AG04450 (cell line): ENCODE results near the gene MYLK. TPM values are rescaled to one million over a fixed set of nuclear protein-coding genes. Genes with fewer than 3 reads are reported as not detected.

Experiments used
- CTCF ChIA-PET: fragments of 300-600, 350-600 bp; formaldehyde crosslinking; extraction: SDS; loops from one replicate; lab custom pipeline; 2022; ENCODE audit warnings: antibody characterized with exemption, inconsistent platforms; lab: Charles Lee
- POLR2A ChIA-PET: fragments of 350-600 bp; formaldehyde crosslinking; extraction: SDS; loops from one replicate; lab custom pipeline; 2021; ENCODE audit warnings: antibody characterized with exemption, inconsistent platforms; lab: Yijun Ruan, JAX
- DNase-seq: peaks from one replicate; pipeline ENCODE4 v3.0.0-alpha.2; 2011; ENCODE audit warnings: low read depth, low spot score
- H3K27ac ChIP-seq: one replicate; pipeline ENCODE4 v1.5.1; 2012; ENCODE audit warnings: low read depth, low read length, control low read depth
- H3K27me3 ChIP-seq: one replicate; pipeline ENCODE4 v1.6.0; 2012; ENCODE audit warnings: low read length; ENCODE audit not compliant: control insufficient read depth, insufficient read depth
- H3K4me3 ChIP-seq: 2 replicates; pipeline ENCODE4 v1.5.1; 2011; ENCODE audit warnings: mild to moderate bottlenecking, low read depth, low read length, control low read depth
- H3K9me3 ChIP-seq: 2 replicates; pipeline ENCODE4 v1.5.1; 2012; ENCODE audit warnings: low read length; ENCODE audit not compliant: control insufficient read depth, insufficient read depth
- polyA plus RNA-seq: library from polyadenylated mRNA; depleted of rRNA; stranded (reverse); fragments of >200 nt; gene quantifications from 2 replicates; pipeline ENCODE4 v1.2.3, GENCODE V29; 2011
- TF ChIP-seq, protein P1 (sequence below): IDR thresholded peaks from 2 replicates; pipeline ENCODE4 v1.5.1; 2011; ENCODE audit warnings: low read depth, low read length, control low read depth, inconsistent platforms

Gene MYLK
- polyA plus RNA-seq, 1 experiment: 1,320 TPM

DNA sequence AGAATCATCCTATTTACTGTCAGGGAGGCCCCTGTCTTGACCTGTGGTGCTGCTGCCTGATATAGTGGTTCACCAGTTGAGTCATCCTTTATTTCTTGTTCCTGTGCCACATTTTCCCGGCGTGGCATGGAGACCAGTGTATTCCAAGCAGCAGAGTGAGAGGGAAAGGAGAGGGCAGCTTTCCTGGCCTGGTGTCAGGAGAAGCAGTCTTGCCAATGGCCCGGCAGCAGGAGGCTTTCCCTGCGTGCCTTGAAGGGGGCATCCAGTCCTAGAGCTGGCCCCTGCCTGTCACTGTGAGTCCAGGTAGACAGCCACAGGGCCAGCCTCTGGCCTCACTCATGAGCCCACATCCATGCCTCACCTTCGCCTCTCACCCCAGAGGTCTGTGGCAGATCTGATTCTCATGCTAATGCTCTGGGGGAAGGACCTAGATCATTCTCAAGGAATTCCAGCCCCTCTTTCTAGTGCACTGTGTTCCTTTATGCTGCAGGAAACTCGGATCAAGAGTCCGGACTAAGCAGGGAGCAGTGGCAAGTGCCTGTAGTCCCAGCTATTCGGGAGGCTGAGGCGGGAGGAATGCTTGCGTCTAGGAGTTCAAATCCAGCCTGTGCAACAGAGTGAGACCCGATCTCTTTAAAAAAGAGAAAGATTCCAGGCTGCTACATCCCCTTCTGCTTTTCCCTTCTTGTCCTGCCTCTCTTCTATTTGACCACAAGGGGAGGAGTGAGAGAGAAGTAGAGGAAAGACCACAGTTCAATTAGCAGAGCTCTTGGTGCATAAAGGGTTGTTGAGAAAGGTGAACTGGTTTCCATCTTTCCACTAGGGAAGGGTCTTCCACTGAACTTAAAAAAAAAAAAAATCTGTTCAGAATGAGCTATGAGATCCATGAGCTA is 232.4 kb downstream of the MYLK start:
- DNase-seq: no peak
- POLR2A ChIA-PET: interaction anchor here (0.7 to 1.2 kb wide), 2 partner anchors 66 to 531 kb away, joined by 3 read pairs; partner anchors contain the start of gene HACD2
- TF ChIP-seq, protein P1, sequence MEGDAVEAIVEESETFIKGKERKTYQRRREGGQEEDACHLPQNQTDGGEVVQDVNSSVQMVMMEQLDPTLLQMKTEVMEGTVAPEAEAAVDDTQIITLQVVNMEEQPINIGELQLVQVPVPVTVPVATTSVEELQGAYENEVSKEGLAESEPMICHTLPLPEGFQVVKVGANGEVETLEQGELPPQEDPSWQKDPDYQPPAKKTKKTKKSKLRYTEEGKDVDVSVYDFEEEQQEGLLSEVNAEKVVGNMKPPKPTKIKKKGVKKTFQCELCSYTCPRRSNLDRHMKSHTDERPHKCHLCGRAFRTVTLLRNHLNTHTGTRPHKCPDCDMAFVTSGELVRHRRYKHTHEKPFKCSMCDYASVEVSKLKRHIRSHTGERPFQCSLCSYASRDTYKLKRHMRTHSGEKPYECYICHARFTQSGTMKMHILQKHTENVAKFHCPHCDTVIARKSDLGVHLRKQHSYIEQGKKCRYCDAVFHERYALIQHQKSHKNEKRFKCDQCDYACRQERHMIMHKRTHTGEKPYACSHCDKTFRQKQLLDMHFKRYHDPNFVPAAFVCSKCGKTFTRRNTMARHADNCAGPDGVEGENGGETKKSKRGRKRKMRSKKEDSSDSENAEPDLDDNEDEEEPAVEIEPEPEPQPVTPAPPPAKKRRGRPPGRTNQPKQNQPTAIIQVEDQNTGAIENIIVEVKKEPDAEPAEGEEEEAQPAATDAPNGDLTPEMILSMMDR: no peak; the same call in 1 of the 2 replicates
- Histone ChIP-seq H3K4me3 (no peak overlapping the region), H3K27me3 (no peaks in the 10 kb centered on the region), H3K9me3 (no peaks in the 10 kb centered on the region), H3K27ac (no peak overlapping the region)
- CTCF ChIA-PET: interaction anchor here (0.6 to 8.0 kb wide), 34 partner anchors 9 to 1270 kb away, joined by 3 to 112 read pairs (median 5); no protein-coding TSS in a partner anchor

DNA sequence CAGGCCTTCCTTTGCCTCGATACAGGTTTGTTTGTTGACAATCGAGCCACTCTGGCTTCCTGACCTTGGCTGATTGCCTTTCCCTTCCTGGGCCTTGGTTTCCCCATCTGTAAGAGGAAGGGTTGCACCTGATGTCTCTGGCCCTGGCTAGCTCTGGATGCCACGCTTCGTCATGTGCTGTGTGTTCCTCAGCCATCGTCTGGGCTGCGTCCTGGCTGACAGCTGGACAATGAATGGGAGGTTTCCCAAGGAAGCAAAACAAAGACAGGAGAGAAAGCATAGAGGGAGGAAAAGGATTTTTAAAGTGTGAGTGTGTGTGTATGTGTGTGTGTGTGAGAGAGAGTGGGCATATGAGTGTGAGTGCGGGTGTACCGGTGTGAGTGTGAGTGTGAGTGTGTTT is 234.0 kb downstream of the MYLK start:
- DNase-seq: no peak
- Histone ChIP-seq H3K9me3 (no peaks in the 10 kb centered on the region), H3K27ac (no peak overlapping the region), H3K27me3 (no peaks in the 10 kb centered on the region), H3K4me3 (no peak overlapping the region)
- TF ChIP-seq, protein P1: no peak
- CTCF ChIA-PET: interaction anchor here (1.7 to 8.0 kb wide), 3 partner anchors 8 to 73 kb away, joined by 5 to 112 read pairs (median 60); no protein-coding TSS in a partner anchor
- POLR2A ChIA-PET: no interaction called here

DNA sequence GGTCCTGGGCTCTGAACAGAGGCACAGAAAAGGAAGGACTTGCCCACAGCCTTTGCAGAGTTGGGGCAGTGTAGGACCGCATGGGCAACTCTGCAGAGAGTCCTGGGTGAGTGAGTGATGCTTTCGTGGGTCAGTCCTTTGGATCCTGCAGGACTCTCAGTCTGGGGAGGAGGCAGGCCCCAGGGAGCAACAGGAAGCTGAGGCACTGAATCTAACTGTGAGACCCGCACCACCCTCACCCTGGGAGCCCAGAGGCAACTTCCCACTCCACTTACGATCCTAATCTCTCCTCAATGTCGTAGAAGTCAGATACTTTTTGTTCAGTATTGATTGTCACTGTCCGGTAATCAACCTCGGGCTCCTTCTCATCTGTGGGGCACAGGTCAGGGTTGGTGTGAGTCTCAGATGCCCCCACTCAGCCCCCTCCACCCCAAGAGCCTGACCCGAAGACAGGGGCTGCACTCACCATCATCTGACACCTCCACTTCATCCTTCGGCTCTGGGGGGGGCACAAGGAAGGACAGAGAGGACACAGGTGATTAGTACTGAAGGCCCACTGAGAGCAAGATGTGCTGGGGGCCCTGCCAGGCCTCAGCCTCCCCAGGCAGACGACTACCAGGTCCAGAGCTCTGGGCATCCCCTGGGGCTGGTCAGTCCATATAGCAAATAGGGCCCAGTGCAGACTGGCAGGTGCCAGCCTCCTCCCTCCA is 235.3 kb downstream of the MYLK start:
- H3K4me3 ChIP-seq: no peak overlapping the region
- CTCF ChIA-PET: interaction anchor here (0.8 to 8.0 kb wide), 3 partner anchors 7 to 75 kb away, joined by 4 to 112 read pairs (median 5); no protein-coding TSS in a partner anchor
- POLR2A ChIA-PET: no interaction called here
- no peak for DNase-seq
- no peaks in the 10 kb centered on the region for H3K27me3 ChIP-seq
- no peaks in the 10 kb centered on the region for H3K9me3 ChIP-seq
- TF ChIP-seq, protein P1: no peak
- no peak overlapping the region for H3K27ac ChIP-seq

DNA sequence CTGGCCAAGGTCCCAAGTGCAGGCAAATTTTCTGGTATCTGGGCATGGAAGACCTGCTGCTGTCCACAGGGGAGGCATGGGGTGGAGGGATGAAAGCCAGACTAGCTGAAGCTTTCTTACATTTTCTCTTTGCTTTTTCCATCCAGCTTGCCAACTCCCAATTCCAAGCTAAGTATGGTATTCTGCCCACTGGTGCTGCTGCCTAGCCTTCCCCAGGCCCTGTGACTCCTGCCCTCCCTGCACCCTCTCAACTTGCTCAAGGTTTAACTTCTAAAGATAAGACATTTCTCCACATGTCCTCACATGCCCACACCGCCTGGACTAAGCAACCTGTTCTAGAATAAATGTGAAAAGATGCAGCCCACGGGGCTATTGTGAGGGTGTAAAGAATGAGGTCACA is 239.8 kb downstream of the MYLK start:
- TF ChIP-seq, protein P1: no peak
- no peak for DNase-seq
- Histone ChIP-seq H3K27me3 (no peaks in the 10 kb centered on the region), H3K27ac (no peak overlapping the region), H3K9me3 (no peaks in the 10 kb centered on the region), H3K4me3 (no peak overlapping the region)
- CTCF ChIA-PET: interaction anchor here (3.3 to 5.5 kb wide), 2 partner anchors 9 to 79 kb away, joined by 10 to 112 read pairs; no protein-coding TSS in a partner anchor
- POLR2A ChIA-PET: no interaction called here
